SK-N-SH (cell line): ENCODE measurements around the gene NOTUM.

Source experiments
- CHD2 ChIP-seq: fragments of 150-350 bp; IDR thresholded peaks from 2 replicates; pipeline ENCODE4 v1.6.1; 2018; ENCODE audit warnings: low read length; ENCODE audit not compliant: partially characterized antibody
- ELF1 ChIP-seq: IDR thresholded peaks from 2 replicates; pipeline ENCODE4 v1.4.0; 2012
- EZH2phosphoT487 ChIP-seq: fragments of 200-600 bp; sonication (generic); IDR thresholded peaks from 2 replicates; pipeline ENCODE4 v1.6.1; 2017; ENCODE audit warnings: low read depth, mixed run types, mild to moderate bottlenecking, antibody characterized with exemption, moderate library complexity, borderline replicate concordance
- GABPA ChIP-seq: IDR thresholded peaks from 2 replicates; pipeline ENCODE4 v1.4.0; 2012; ENCODE audit warnings: low read depth, mild to moderate bottlenecking
- NFIC ChIP-seq: IDR thresholded peaks from 2 replicates; pipeline ENCODE4 v1.4.0; 2012; ENCODE audit warnings: borderline replicate concordance
- RAD21 ChIP-seq: IDR thresholded peaks from 2 replicates; pipeline ENCODE4 v1.6.1; 2012; ENCODE audit warnings: mild to moderate bottlenecking, low read length
- YY1 ChIP-seq: IDR thresholded peaks from 2 replicates; pipeline ENCODE4 v1.4.0; 2012; ENCODE audit warnings: low read depth, mild to moderate bottlenecking
- TF ChIP-seq, protein P1 (sequence below): fragments of 200-600 bp; sonication (generic); IDR thresholded peaks from 2 replicates; pipeline ENCODE4 v1.6.1; 2017; ENCODE audit warnings: antibody characterized with exemption, mild to moderate bottlenecking, moderate library complexity

DNA sequence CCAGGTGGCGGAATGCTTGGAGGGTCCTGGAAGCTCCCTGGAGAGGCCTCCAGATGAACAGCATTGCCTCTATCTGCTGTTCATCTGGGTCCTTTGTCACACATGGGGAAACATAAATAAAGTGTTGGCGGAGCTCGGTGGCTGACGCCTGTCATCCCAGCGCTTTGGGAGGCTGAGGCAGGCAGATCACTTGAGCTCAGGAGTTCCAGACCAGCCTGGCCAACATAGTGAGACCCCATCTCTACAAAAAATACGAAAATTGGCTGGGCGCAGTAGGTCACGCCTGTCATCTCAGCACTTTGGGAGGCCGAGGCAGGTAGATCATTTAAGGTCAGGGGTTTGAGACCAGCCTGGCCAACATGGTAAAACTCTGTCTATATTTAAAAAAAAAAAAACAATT is 16.1 kb downstream of the NOTUM start:
- TF ChIP-seq, protein P1, sequence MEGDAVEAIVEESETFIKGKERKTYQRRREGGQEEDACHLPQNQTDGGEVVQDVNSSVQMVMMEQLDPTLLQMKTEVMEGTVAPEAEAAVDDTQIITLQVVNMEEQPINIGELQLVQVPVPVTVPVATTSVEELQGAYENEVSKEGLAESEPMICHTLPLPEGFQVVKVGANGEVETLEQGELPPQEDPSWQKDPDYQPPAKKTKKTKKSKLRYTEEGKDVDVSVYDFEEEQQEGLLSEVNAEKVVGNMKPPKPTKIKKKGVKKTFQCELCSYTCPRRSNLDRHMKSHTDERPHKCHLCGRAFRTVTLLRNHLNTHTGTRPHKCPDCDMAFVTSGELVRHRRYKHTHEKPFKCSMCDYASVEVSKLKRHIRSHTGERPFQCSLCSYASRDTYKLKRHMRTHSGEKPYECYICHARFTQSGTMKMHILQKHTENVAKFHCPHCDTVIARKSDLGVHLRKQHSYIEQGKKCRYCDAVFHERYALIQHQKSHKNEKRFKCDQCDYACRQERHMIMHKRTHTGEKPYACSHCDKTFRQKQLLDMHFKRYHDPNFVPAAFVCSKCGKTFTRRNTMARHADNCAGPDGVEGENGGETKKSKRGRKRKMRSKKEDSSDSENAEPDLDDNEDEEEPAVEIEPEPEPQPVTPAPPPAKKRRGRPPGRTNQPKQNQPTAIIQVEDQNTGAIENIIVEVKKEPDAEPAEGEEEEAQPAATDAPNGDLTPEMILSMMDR: no peak
- TF ChIP-seq RAD21 (no peak), EZH2phosphoT487 (no peak), GABPA (no peak), NFIC (no peak), CHD2 (no peak), ELF1 (no peak), YY1 (no peak)
